CD8-positive, alpha-beta memory T cell (primary cell): ENCODE data around the gene HRH4. TPM values are rescaled to one million over a fixed set of nuclear protein-coding genes. Genes with fewer than 3 reads are reported as not detected.

Experiments used
- CTCF ChIA-PET: fragments of 350-600 bp; sonication (Branson Sonifier 250); formaldehyde crosslinking; loops from one replicate; lab custom pipeline; 2021; ENCODE audit warnings: antibody characterized with exemption; lab: Charles Lee
- POLR2A ChIA-PET: fragments of 350-600 bp; sonication (Branson Sonifier 250); formaldehyde crosslinking; loops from one replicate; lab custom pipeline; 2021; ENCODE audit warnings: antibody characterized with exemption; lab: Charles Lee
- DNase-seq, 5 donors: peaks; one replicate each; pipeline versions ENCODE4 v3.0.0 to v3.0.0-alpha.2; 2020 to 2022; ENCODE audit warnings: mixed read lengths in 1 of 5
- H3K27ac ChIP-seq: one replicate; pipeline ENCODE4 v1.7.0; 2013; ENCODE audit warnings: low read depth, mild to moderate bottlenecking, low read length, moderate library complexity
- H3K27me3 ChIP-seq: 2 replicates; pipeline ENCODE4 v1.7.0; 2013; ENCODE audit warnings: low read length, mild to moderate bottlenecking; ENCODE audit not compliant: insufficient read depth, poor library complexity, severe bottlenecking
- H3K36me3 ChIP-seq: 2 replicates; pipeline ENCODE4 v1.7.0; 2013; ENCODE audit warnings: mild to moderate bottlenecking, low read length, moderate library complexity; ENCODE audit not compliant: insufficient read depth
- H3K4me1 ChIP-seq: 2 replicates; pipeline ENCODE4 v1.7.0; 2013; ENCODE audit warnings: mild to moderate bottlenecking, low read length, moderate library complexity; ENCODE audit not compliant: insufficient read depth
- H3K4me3 ChIP-seq: 2 replicates; pipeline ENCODE4 v1.7.0; 2013; ENCODE audit warnings: mild to moderate bottlenecking, low read length
- H3K9me3 ChIP-seq: 2 replicates; pipeline ENCODE4 v1.7.0; 2013; ENCODE audit warnings: mild to moderate bottlenecking, low read length
- H3K27ac Mint-ChIP-seq, 8 donors: one replicate each; pipeline ENCODE4 v1.8.0; 2020 to 2021; ENCODE audit warnings: mixed read lengths in 8 of 8, mild to moderate bottlenecking in 6 of 8, inconsistent platforms in 3 of 8, moderate library complexity in 3 of 8
- H3K27me3 Mint-ChIP-seq, 2 donors: one replicate each; pipeline ENCODE4 v1.8.0; 2020 to 2021; ENCODE audit warnings: mixed read lengths in 2 of 2, mild to moderate bottlenecking in 1 of 2, moderate library complexity in 1 of 2
- H3K36me3 Mint-ChIP-seq, 3 donors: one replicate each; pipeline ENCODE4 v1.8.0; 2020 to 2021; ENCODE audit warnings: mixed read lengths in 3 of 3, inconsistent platforms in 1 of 3, mild to moderate bottlenecking in 1 of 3
- H3K4me1 Mint-ChIP-seq, 3 donors: one replicate each; pipeline ENCODE4 v1.8.0; 2020 to 2021; ENCODE audit warnings: mixed read lengths in 3 of 3, inconsistent platforms in 1 of 3, mild to moderate bottlenecking in 1 of 3
- H3K4me3 Mint-ChIP-seq, 7 donors: one replicate each; pipeline ENCODE4 v1.8.0; 2020 to 2021; ENCODE audit warnings: mixed read lengths in 7 of 7, mild to moderate bottlenecking in 6 of 7, moderate library complexity in 4 of 7, inconsistent platforms in 2 of 7
- H3K9me3 Mint-ChIP-seq, 5 donors: one replicate each; pipeline ENCODE4 v1.8.0; 2020 to 2022; ENCODE audit warnings: mixed read lengths in 5 of 5, mild to moderate bottlenecking in 3 of 5, moderate library complexity in 2 of 5, inconsistent platforms in 1 of 5
- polyA plus RNA-seq: library from polyadenylated mRNA; unstranded; fragments of 300-500 nt; fragmentation: Illumina TruSeq; gene quantifications from one replicate; pipeline ENCODE4 v1.2.3, GENCODE V29; 2021
- total RNA-seq, 2 experiments: library from RNA; stranded (reverse); gene quantifications; one replicate each; pipeline ENCODE4 v1.2.3, GENCODE V29; 2021

Gene HRH4
- total and polyA plus RNA-seq, 3 experiments from 2014 or later = not detected

- H3K9me3 Mint-ChIP-seq = peaks cover 0 to 12% (median 8%) of the 10 kb centered on the region in 5 donors
- H3K27me3 Mint-ChIP-seq = peaks cover 4 to 28% of the 10 kb centered on the region in 2 donors
- H3K36me3 Mint-ChIP-seq = peaks cover 13 to 31% (median 20%) of the 10 kb centered on the region in 3 donors
- peak within 1 kb of the TSS; percentile 85 to 94 (median 89) for H3K4me3 Mint-ChIP-seq
- ChIA-PET CTCF (no interaction called here), POLR2A (no interaction called here)
- H3K27ac Mint-ChIP-seq = peak within 1 kb of the TSS in 6 of 8 donors; percentile 69 to 97 (median 84)
- H3K4me1 Mint-ChIP-seq = peaks cover 18 to 25% (median 22%) of the 10 kb centered on the region in 3 donors
- Histone ChIP-seq H3K27ac (peak within 1 kb of the TSS; percentile 29), H3K9me3 (no peaks in the 10 kb centered on the region), H3K36me3 (no peaks in the 10 kb centered on the region), H3K4me1 (peaks cover 4% of the 10 kb centered on the region), H3K4me3 (peak within 1 kb of the TSS; percentile 72), H3K27me3 (no peaks in the 10 kb centered on the region)
- DNase-seq = peak; percentile 64 to 79 (median 72)
These were observed 33.8 kb upstream of the HRH4 start, which contains the start of gene IMPACT for GRCh38 chr18:24426398-24427294. TSS of gene IMPACT (plus strand) at chr18:24426670. CDS start at chr18:24426757, 87 bp downstream.

DNA sequence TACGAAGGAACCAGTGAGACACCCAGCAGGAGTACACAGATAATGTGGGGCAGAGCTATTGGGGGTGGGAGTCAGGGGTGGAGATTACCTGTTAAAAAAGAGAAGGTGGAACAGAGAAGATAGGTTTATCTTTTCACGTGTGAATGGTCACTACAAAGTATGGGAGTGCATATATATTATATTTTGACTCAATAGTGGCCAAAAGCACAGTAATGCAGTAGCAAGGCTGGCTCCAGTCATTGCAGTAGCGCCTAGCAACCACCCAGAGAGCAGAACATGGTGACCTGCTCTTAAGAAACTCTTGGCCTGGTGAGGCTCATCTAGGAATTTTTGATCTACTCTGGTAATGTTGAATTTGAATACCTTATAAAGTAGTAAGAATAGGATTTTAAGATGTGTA lies 33.0 kb upstream of the HRH4 start:
- Mint-ChIP-seq H3K4me3 (peak overlapping the region; percentile 85 to 94 (median 89)), H3K9me3 (peaks cover 0 to 12% (median 8%) of the 10 kb centered on the region in 5 donors), H3K27me3 (peaks cover 3 to 22% of the 10 kb centered on the region in 2 donors), H3K4me1 (peaks cover 18 to 25% (median 22%) of the 10 kb centered on the region in 3 donors), H3K27ac (peak overlapping the region in 4 of 8 donors; percentile 50 to 90 (median 81)), H3K36me3 (peaks cover 14 to 27% (median 21%) of the 10 kb centered on the region in 3 donors)
- no peaks in the 10 kb centered on the region for H3K36me3 ChIP-seq
- ChIA-PET POLR2A (no interaction called here), CTCF (no interaction called here)
- H3K4me1 ChIP-seq = peaks cover 4% of the 10 kb centered on the region
- H3K9me3 ChIP-seq = no peaks in the 10 kb centered on the region
- no peak overlapping the region for H3K27ac ChIP-seq
- no peaks in the 10 kb centered on the region for H3K27me3 ChIP-seq
- no peak for DNase-seq
- H3K4me3 ChIP-seq = no peak overlapping the region

DNA sequence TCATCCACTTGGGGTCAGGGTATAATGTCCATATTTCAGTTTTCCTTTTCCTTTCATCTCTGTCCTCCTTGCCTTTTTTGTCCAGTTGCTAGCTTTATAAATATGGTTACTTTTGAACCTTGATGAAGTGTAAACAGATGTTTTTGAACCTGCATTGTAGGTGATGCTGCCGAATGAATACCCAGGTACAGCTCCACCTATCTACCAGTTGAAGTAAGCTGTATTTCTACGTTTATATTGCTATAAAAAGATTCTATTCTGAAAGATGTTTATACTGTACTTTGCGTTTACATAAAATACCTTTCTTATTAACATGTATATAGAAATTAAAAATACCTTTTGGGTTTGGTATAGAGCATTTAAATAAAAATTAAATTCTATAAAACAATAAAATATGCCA lies 31.7 kb upstream of the HRH4 start:
- peaks cover 4% of the 10 kb centered on the region for H3K4me1 ChIP-seq
- peaks cover 14 to 25% (median 24%) of the 10 kb centered on the region in 3 donors for H3K36me3 Mint-ChIP-seq
- DNase-seq = no peak
- peaks cover 0 to 10% of the 10 kb centered on the region in 2 donors for H3K27me3 Mint-ChIP-seq
- H3K9me3 ChIP-seq = no peaks in the 10 kb centered on the region
- H3K27me3 ChIP-seq = no peaks in the 10 kb centered on the region
- H3K4me3 ChIP-seq = no peak overlapping the region
- H3K4me3 Mint-ChIP-seq = peak overlapping the region in 1 of 7 donors; percentile 78
- POLR2A ChIA-PET = interaction anchor here (0.6 kb wide), 1 partner anchor 1185 kb away, joined by 3 read pairs; no protein-coding TSS in a partner anchor
- peaks cover 5% of the 10 kb centered on the region for H3K36me3 ChIP-seq
- no peak overlapping the region for H3K27ac ChIP-seq
- no peak overlapping the region for H3K27ac Mint-ChIP-seq
- peaks cover 18 to 25% (median 22%) of the 10 kb centered on the region in 3 donors for H3K4me1 Mint-ChIP-seq
- CTCF ChIA-PET = interaction anchor here (0.7 kb wide), 1 partner anchor 11 kb away, joined by 4 read pairs; no protein-coding TSS in a partner anchor
- H3K9me3 Mint-ChIP-seq = peaks cover 0 to 12% (median 8%) of the 10 kb centered on the region in 5 donors

- Histone ChIP-seq H3K4me3 (no peak overlapping the region), H3K9me3 (no peaks in the 10 kb centered on the region), H3K27ac (no peak overlapping the region), H3K4me1 (peaks cover 4% of the 10 kb centered on the region), H3K27me3 (no peaks in the 10 kb centered on the region), H3K36me3 (peaks cover 5% of the 10 kb centered on the region)
- peaks cover 12 to 25% (median 24%) of the 10 kb centered on the region in 3 donors for H3K36me3 Mint-ChIP-seq
- no peak overlapping the region for H3K27ac Mint-ChIP-seq
- ChIA-PET CTCF (interaction anchor here (0.7 kb wide), 1 partner anchor 12 kb away, joined by 4 read pairs; no protein-coding TSS in a partner anchor), POLR2A (interaction anchor here (0.6 kb wide), 1 partner anchor 1185 kb away, joined by 3 read pairs; no protein-coding TSS in a partner anchor)
- DNase-seq = no peak
- H3K27me3 Mint-ChIP-seq = peaks cover 0 to 7% of the 10 kb centered on the region in 2 donors
- H3K9me3 Mint-ChIP-seq = peaks cover 0 to 12% (median 8%) of the 10 kb centered on the region in 5 donors
- no peak overlapping the region for H3K4me3 Mint-ChIP-seq
- peaks cover 18 to 25% (median 22%) of the 10 kb centered on the region in 3 donors for H3K4me1 Mint-ChIP-seq
These were observed 31.2 kb upstream of the HRH4 start for GRCh38 chr18:24429188-24429587.

DNA sequence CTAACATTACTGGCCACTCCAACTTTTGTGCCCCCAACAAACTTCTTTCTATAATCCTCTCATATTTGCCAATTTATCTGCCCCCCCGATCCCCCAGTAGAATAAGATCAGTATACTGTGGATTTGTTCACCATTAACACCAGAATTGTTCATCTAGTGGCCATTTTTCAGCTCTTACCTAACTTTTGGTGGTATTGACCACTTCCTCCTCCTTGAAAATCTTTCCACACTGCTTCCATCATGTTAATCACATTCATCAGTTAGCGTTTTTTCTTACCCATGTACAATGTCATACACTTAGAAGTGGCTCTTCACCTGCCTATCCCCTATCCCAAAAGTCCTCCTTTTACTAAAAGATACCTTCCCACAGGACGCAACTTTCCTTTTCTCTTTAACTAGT lies 27.8 kb upstream of the HRH4 start:
- no peak overlapping the region for H3K27ac Mint-ChIP-seq
- H3K9me3 Mint-ChIP-seq = no peaks in the 10 kb centered on the region
- peaks cover 6 to 13% (median 6%) of the 10 kb centered on the region in 3 donors for H3K4me1 Mint-ChIP-seq
- peaks cover 18 to 27% (median 20%) of the 10 kb centered on the region in 3 donors for H3K36me3 Mint-ChIP-seq
- H3K4me3 Mint-ChIP-seq = peak overlapping the region in 1 of 7 donors; percentile 29
- Histone ChIP-seq H3K4me3 (no peak overlapping the region), H3K36me3 (peaks cover 5% of the 10 kb centered on the region), H3K9me3 (no peaks in the 10 kb centered on the region), H3K4me1 (no peaks in the 10 kb centered on the region), H3K27me3 (no peaks in the 10 kb centered on the region), H3K27ac (no peak overlapping the region)
- no peak for DNase-seq
- ChIA-PET CTCF (interaction anchor here (1.7 kb wide), 1 partner anchor 72 kb away, joined by 4 read pairs; no protein-coding TSS in a partner anchor), POLR2A (no interaction called here)
- H3K27me3 Mint-ChIP-seq = no peaks in the 10 kb centered on the region

DNA sequence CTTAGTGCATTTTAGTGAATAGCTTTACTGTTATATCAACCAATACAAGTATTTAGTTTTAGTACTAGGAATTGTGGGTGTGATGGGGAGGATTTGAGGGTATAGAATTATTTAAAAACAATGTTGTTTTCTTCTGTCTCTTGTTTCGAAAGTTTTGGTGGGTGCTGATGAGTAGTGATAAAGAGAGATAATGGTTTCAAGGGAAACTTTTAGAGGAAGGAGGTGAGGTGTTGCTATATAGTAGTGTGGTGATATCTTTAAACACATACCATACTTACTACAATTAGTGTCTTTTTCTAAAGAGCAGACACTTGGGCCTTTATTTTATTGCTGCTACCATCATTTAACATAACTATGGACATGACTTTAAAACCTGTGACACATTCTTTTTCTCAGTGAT lies 23.5 kb upstream of the HRH4 start:
- Histone ChIP-seq H3K36me3 (peaks cover 5% of the 10 kb centered on the region), H3K9me3 (no peaks in the 10 kb centered on the region), H3K4me1 (no peaks in the 10 kb centered on the region), H3K27me3 (no peaks in the 10 kb centered on the region), H3K4me3 (no peak overlapping the region), H3K27ac (no peak overlapping the region)
- Mint-ChIP-seq H3K9me3 (no peaks in the 10 kb centered on the region), H3K4me1 (peaks cover 0 to 6% (median 0%) of the 10 kb centered on the region in 3 donors), H3K4me3 (no peak overlapping the region), H3K27me3 (no peaks in the 10 kb centered on the region), H3K36me3 (peaks cover 37 to 52% (median 40%) of the 10 kb centered on the region in 3 donors), H3K27ac (peak overlapping the region in 2 of 8 donors; percentile 45 to 62)
- ChIA-PET POLR2A (no interaction called here), CTCF (no interaction called here)
- no peak for DNase-seq

- Histone ChIP-seq H3K27ac (no peak overlapping the region), H3K4me1 (no peaks in the 10 kb centered on the region), H3K4me3 (no peak overlapping the region), H3K9me3 (no peaks in the 10 kb centered on the region), H3K36me3 (peaks cover 16% of the 10 kb centered on the region), H3K27me3 (no peaks in the 10 kb centered on the region)
- H3K4me1 Mint-ChIP-seq = no peaks in the 10 kb centered on the region
- H3K27me3 Mint-ChIP-seq = no peaks in the 10 kb centered on the region
- ChIA-PET POLR2A (no interaction called here), CTCF (no interaction called here)
- no peak overlapping the region for H3K4me3 Mint-ChIP-seq
- peak overlapping the region in 1 of 8 donors; percentile 47 for H3K27ac Mint-ChIP-seq
- DNase-seq = no peak
- no peaks in the 10 kb centered on the region for H3K9me3 Mint-ChIP-seq
- peaks cover 27 to 79% (median 34%) of the 10 kb centered on the region in 3 donors for H3K36me3 Mint-ChIP-seq
These were observed 16.6 kb upstream of the HRH4 start for GRCh38 chr18:24443870-24444269.
